ENCODE measurements around the gene TGFBI. TPM values are rescaled to one million over a fixed set of nuclear protein-coding genes. Genes with fewer than 3 reads are reported as not detected.

TGFBI gene
- total RNA-seq, 4 donors from 2014 or later, result 7.3 to 63.5 (median 33.3) TPM

DNA sequence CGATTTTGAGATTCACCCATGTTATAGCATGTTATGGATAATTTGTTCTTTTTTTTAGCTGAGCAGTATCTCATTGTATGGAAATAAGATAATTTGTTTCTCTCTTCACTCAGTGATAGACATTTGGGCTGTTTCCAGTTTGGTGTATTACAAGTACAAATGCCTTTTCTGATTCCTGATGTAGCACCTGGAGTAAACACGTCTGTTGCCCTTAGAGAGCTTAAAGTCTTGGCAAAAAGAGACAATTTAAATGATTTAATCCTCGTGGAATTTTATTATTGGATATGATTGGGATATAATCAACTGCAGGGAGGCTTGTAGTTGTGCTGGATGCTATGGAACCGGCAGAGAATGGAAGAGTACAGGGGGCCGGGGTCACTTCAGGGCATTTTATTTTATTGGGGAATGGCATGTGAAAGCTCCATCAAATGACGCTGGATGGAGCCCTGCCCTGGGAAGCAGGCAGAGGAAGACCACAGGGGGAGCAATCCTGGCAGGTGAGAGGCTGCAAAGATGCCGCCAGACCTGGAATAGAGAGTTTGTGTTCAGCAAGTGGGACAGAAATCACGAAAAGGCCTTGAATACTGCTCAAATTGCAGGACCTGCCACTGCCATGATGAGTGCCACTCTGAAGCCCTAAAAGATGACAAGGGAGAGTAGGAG is 31.0 kb upstream of the TGFBI start:
- 74 to 75% methylated on average over 8 of the region's 8 CpGs for whole genome bisulfite sequencing, 2 donors
- H3K9me3 ChIP-seq, result no peaks in the 10 kb centered on the region
- peaks cover 0 to 11% (median 10%) of the 10 kb centered on the region in 3 donors for H3K4me1 ChIP-seq
- peaks cover 0 to 15% (median 0%) of the 10 kb centered on the region in 4 donors for H3K27me3 ChIP-seq
- no peak for DNase-seq
- H3K27ac ChIP-seq, result no peak overlapping the region
- no peaks in the 10 kb centered on the region for H3K36me3 ChIP-seq
- intact Hi-C loops (cut with DNase I), result no loop called here
- TF ChIP-seq, protein P1, sequence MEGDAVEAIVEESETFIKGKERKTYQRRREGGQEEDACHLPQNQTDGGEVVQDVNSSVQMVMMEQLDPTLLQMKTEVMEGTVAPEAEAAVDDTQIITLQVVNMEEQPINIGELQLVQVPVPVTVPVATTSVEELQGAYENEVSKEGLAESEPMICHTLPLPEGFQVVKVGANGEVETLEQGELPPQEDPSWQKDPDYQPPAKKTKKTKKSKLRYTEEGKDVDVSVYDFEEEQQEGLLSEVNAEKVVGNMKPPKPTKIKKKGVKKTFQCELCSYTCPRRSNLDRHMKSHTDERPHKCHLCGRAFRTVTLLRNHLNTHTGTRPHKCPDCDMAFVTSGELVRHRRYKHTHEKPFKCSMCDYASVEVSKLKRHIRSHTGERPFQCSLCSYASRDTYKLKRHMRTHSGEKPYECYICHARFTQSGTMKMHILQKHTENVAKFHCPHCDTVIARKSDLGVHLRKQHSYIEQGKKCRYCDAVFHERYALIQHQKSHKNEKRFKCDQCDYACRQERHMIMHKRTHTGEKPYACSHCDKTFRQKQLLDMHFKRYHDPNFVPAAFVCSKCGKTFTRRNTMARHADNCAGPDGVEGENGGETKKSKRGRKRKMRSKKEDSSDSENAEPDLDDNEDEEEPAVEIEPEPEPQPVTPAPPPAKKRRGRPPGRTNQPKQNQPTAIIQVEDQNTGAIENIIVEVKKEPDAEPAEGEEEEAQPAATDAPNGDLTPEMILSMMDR (IDR thresholded peaks at IDR 0.05), result no peak
- TF ChIP-seq POLR2A (IDR thresholded peaks at IDR 0.05), result no peak
- H3K4me3 ChIP-seq, result no peak overlapping the region

DNA sequence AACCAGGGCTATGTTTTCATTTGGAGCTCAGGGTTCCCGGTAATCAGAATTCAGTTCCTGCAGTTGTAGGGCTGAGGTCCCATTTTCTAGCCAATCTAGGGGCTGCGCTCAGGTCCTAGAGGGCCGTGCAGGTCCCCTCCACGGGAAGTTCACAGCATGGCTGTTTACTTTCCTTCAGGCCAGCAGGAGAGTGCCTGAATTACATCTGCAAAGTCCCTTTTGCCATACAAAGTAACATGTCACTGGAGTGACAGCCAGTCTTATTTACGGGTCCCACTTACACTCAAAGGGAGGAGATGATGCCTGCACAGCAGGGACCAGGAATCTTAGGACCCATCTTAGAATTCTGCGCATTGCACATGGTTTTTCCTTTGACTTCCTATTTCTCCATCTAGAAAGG is 29.9 kb upstream of the TGFBI start:
- intact Hi-C loops (cut with DNase I), result no loop called here
- no peaks in the 10 kb centered on the region for H3K9me3 ChIP-seq
- peaks cover 0 to 15% (median 0%) of the 10 kb centered on the region in 4 donors for H3K27me3 ChIP-seq
- no peak for TF ChIP-seq POLR2A (IDR thresholded peaks at IDR 0.05)
- TF ChIP-seq, protein P1 (IDR thresholded peaks at IDR 0.05), result no peak
- H3K4me1 ChIP-seq, result peaks cover 0 to 10% (median 9%) of the 10 kb centered on the region in 3 donors
- WGBS, 2 donors, result 62 to 83% methylated on average over 6 of the region's 6 CpGs
- H3K36me3 ChIP-seq, result no peaks in the 10 kb centered on the region
- DNase-seq, result no peak
- peak overlapping the region in 2 of 4 donors; percentile 30 to 48 for H3K27ac ChIP-seq
- no peak overlapping the region for H3K4me3 ChIP-seq

DNA sequence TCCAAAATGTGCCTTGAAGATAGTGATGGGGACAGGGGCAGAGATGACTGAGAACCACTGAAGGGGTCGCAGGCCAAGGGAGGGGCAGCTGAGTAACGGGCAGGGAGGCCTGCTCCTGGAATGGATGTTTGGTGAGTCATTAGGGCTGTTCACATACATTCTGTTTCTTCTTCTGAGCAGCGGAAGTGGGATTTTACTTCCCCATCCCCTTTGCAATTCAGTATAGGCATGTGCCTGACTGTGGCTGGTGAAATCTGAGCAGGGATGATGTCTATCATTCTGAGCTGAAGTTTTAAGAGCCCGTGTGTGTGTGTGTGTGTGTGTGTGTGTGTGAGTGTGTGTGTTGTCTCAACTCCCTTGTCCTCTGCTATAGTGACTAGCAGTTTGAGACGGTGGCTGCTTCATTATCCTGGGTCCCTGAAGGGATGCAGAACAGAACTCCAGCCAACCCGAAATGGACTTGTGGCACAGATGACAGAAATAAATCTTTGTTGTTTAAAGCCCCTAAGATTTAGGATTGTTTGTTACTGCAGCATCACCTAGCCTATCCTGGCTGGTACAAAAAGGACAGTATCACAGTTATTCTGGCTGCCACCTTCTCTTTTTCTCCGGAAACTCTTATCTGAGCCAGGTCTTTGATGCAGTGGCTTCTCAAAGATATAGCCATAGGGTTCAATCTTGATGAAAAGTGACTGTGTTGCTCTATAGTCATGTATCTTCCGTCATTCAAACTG is 29.2 kb upstream of the TGFBI start:
- no peak overlapping the region for H3K4me3 ChIP-seq

DNA sequence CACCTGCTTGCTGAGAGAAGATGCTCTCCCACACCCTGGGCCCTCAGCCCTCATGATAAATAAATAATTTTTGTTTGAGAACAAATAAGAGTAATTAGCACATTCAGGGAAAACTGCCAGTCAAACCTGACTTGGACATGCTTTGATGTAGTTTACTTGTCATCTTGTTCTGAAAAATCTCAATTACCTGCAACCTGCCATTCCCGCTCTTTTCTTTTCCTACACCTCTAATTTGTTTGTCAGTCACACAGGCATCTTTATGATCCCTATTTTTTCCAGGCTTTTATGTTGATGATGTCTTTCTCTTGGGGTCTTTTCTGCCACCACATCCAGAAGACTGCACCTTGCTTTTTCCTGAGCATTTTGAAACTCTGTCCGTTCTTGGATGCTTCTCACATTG is 28.6 kb upstream of the TGFBI start:
- H3K27ac ChIP-seq, result peak overlapping the region in 1 of 4 donors; percentile 6
- intact Hi-C loops (cut with DNase I), result no loop called here
- H3K9me3 ChIP-seq, result no peaks in the 10 kb centered on the region
- no peak for TF ChIP-seq POLR2A (IDR thresholded peaks at IDR 0.05)
- TF ChIP-seq, protein P1 (IDR thresholded peaks at IDR 0.05), result no peak
- no peak overlapping the region for H3K4me3 ChIP-seq
- peaks cover 0 to 15% (median 0%) of the 10 kb centered on the region in 4 donors for H3K27me3 ChIP-seq
- WGBS, 2 donors, result 84 to 86% methylated on average over 2 of the region's 2 CpGs
- H3K4me1 ChIP-seq, result no peaks in the 10 kb centered on the region
- no peaks in the 10 kb centered on the region for H3K36me3 ChIP-seq
- no peak for DNase-seq

More for the DNA sequence above, 29.2 kb upstream of the TGFBI start:
- no peaks in the 10 kb centered on the region for H3K9me3 ChIP-seq
- TF ChIP-seq, protein P1 (IDR thresholded peaks at IDR 0.05), result no peak
- no peak for TF ChIP-seq POLR2A (IDR thresholded peaks at IDR 0.05)
- peaks cover 0 to 4% (median 2%) of the 10 kb centered on the region in 3 donors for H3K4me1 ChIP-seq
- intact Hi-C loops (cut with DNase I), result no loop called here
- WGBS, 2 donors, result 64 to 79% methylated on average over 6 of the region's 8 CpGs
- H3K27me3 ChIP-seq, result peaks cover 0 to 15% (median 0%) of the 10 kb centered on the region in 4 donors
- peak overlapping the region in 2 of 4 donors; percentile 30 to 48 for H3K27ac ChIP-seq
- DNase-seq, result no peak
- no peaks in the 10 kb centered on the region for H3K36me3 ChIP-seq

DNA sequence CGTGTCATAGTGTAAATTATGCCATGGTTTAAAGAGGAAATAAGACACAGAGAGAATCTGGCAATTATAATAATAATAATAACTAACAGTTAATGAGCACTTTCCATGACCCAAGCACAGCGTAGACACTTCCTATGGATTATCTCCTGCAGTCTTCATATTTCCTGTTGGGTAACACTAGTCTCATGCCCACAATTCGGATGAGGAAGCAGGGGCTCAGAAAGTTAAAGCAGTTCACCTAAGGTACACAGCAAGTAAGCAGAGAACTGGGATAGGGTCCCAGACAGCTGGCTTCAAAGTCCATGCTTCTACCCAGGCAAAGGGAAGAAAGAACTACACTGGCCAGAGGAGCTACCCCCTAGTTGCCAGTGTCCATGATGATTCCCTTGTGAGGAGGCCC is 27.9 kb upstream of the TGFBI start:
- Histone ChIP-seq H3K36me3 (no peaks in the 10 kb centered on the region), H3K9me3 (no peaks in the 10 kb centered on the region), H3K4me3 (no peak overlapping the region), H3K4me1 (peaks cover 0 to 6% (median 0%) of the 10 kb centered on the region in 3 donors), H3K27me3 (peaks cover 0 to 15% (median 0%) of the 10 kb centered on the region in 4 donors), H3K27ac (peak overlapping the region in 1 of 4 donors; percentile 28)
- no peak for DNase-seq
- 74 to 80% methylated on average over 3 of the region's 3 CpGs for WGBS, 2 donors
- TF ChIP-seq, protein P1 (IDR thresholded peaks at IDR 0.05), result no peak
- TF ChIP-seq POLR2A (IDR thresholded peaks at IDR 0.05), result no peak
- intact Hi-C loops (cut with DNase I), result no loop called here

Measured in esophagus squamous epithelium (tissue), 5 donors.